ENCODE data around the gene CFAP251.
"Not testable (repeated sequence)": the region's sequence is repeated elsewhere in the genome, so short reads cannot be mapped to it uniquely, and the experiment has no call there.

CFAP251 gene

GRCh38 chr12:121905746-121906145, 12.6 kb upstream of the CFAP251 start:
- DNase-seq = no peak

- no peak for DNase-seq
These were observed 9.7 kb upstream of the CFAP251 start for GRCh38 chr12:121908702-121909101.

- no peak for DNase-seq
These were observed 6.4 kb upstream of the CFAP251 start for GRCh38 chr12:121911824-121912585.

GRCh38 chr12:121915841-121916321, 2.5 kb upstream of the CFAP251 start:
- no peak for DNase-seq

- DNase-seq = peak; percentile 25
These were observed 1.7 kb upstream of the CFAP251 start for GRCh38 chr12:121916719-121917118.

- DNase-seq = no peak
These were observed 267 bp downstream of the CFAP251 start for GRCh38 chr12:121918679-121919038.

- DNase-seq = no peak
These were observed 2.7 kb downstream of the CFAP251 start for GRCh38 chr12:121921066-121921465.

- peak; percentile 84 for DNase-seq
These were observed 6.9 kb downstream of the CFAP251 start for GRCh38 chr12:121925358-121925695.

- no peak for DNase-seq
These were observed 8.7 kb downstream of the CFAP251 start for GRCh38 chr12:121926874-121927706.

- no peak for DNase-seq
These were observed 9.4 kb downstream of the CFAP251 start for GRCh38 chr12:121927813-121928212.

GRCh38 chr12:121929545-121929944, 11.2 kb downstream of the CFAP251 start:
- DNase-seq = not testable (repeated sequence)

GRCh38 chr12:121930862-121931261, 12.5 kb downstream of the CFAP251 start:
- DNase-seq = no peak

GRCh38 chr12:121932176-121932536, 13.8 kb downstream of the CFAP251 start:
- DNase-seq = no peak

GRCh38 chr12:121932914-121933521, 14.6 kb downstream of the CFAP251 start:
- no peak for DNase-seq

- peak; percentile 66 for DNase-seq
These were observed 15.3 kb downstream of the CFAP251 start for GRCh38 chr12:121933522-121934308.

- no peak for DNase-seq
These were observed 15.9 kb downstream of the CFAP251 start for GRCh38 chr12:121934309-121934664.

- no peak for DNase-seq
These were observed 19.3 kb downstream of the CFAP251 start for GRCh38 chr12:121937654-121938053.

- DNase-seq = no peak
These were observed 20.8 kb downstream of the CFAP251 start for GRCh38 chr12:121939186-121939585.

GRCh38 chr12:121939992-121940766, 21.8 kb downstream of the CFAP251 start:
- no peak for DNase-seq

- DNase-seq = peak; percentile 64
These were observed 23.8 kb downstream of the CFAP251 start for GRCh38 chr12:121942145-121942718.

GRCh38 chr12:121943926-121944325, 25.5 kb downstream of the CFAP251 start:
- no peak for DNase-seq
